ENCODE measurements around the gene TRAF2. TPM values are rescaled to one million over a fixed set of nuclear protein-coding genes. Genes with fewer than 3 reads are reported as not detected.

Gene TRAF2
- total and polyA plus RNA-seq, 9 of the 15 experiments (the other 6 are each of a cell fraction or from before 2014, with no cell fraction given), result 0.24 to 45.2 (median 18.0) TPM

- H3K27me3 ChIP-seq (ENCODE audit: control insufficient read depth in 2 of 2, insufficient read depth in 2 of 2, low read length in 2 of 2), result no peaks in the 10 kb centered on the region
- no peak overlapping the region for H3K4me2 ChIP-seq (ENCODE audit: insufficient read depth, low read length)
- peaks cover 16% of the 10 kb centered on the region for H3K79me2 ChIP-seq (ENCODE audit: control insufficient read depth, insufficient read depth, low read length)
- in situ Hi-C loops (cut with MboI), result no loop called here
- WGBS (ENCODE audit: insufficient coverage, low coverage, missing lambda C conversion rate), result 97% methylated on average over 28 of the region's 88 CpGs
- TF ChIP-seq ZNF518B (CRISPR knock-in tag; IDR thresholded peaks at IDR 0.05), result no peak
- no peak for TF ChIP-seq AFF1 (IDR thresholded peaks at IDR 0.05; ENCODE audit: low read depth in 1 of 2, partially characterized antibody in 2 of 2)
- TF ChIP-seq MEF2A (IDR thresholded peaks at IDR 0.05; ENCODE audit: control insufficient read depth, low read depth, low read length), result no peak
- TF ChIP-seq CBX1 (IDR thresholded peaks at IDR 0.05; ENCODE audit: low read depth), result no peak
- no peak for TF ChIP-seq EHMT2 (IDR thresholded peaks at IDR 0.05)
- peak; percentile 21 for TF ChIP-seq RBM22 (IDR thresholded peaks at IDR 0.05; ENCODE audit: low read depth, low read length, poor library complexity, severe bottlenecking)
- H3K27ac ChIP-seq (ENCODE audit: extremely low read depth, low read depth, low read length), result no peak overlapping the region
- no peak overlapping the region for H3K4me3 ChIP-seq
- H3K9me1 ChIP-seq (ENCODE audit: control insufficient read depth, insufficient read depth, low read length), result no peaks in the 10 kb centered on the region
- ATAC-seq (no peak), DNase-seq (ENCODE audit: extremely low read depth in 1 of 4, low spot score in 3 of 4) (no peak), FAIRE-seq (no peak)
- ChIA-PET CTCF (ENCODE audit: low intra/inter-chr PET ratio) (no interaction called here), POLR2A (no interaction called here)
- no peak overlapping the region for H3K9ac ChIP-seq (ENCODE audit: insufficient read depth in 1 of 2, low read depth in 2 of 2, low read length in 2 of 2)
- H3K9me3 ChIP-seq (replicated peaks; ENCODE audit: control insufficient read depth, insufficient read depth, low read depth, low read length), result no peaks in the 10 kb centered on the region
- no TSS peak for BruUV-seq (replicated peaks)
- peaks cover 15% of the 10 kb centered on the region for H4K20me1 ChIP-seq (replicated peaks; ENCODE audit: control insufficient read depth, insufficient read depth, low read length)
- H2AFZ ChIP-seq (ENCODE audit: low read depth, low read length), result no peak overlapping the region
- intact Hi-C loops (cut with micrococcal nuclease), result loop anchor here (5.0 kb wide), 1 partner anchor 97 kb away; the partner anchor contains the start of gene FBXW5
- peaks cover 10% of the 10 kb centered on the region; the same call in 2 of the 3 replicates for H3K36me3 ChIP-seq (ENCODE audit: control insufficient read depth, insufficient read depth, low read length)
- H3K4me1 ChIP-seq (replicated peaks in 1 of 2; ENCODE audit: control insufficient read depth in 2 of 2, insufficient read depth in 2 of 2, low read length in 2 of 2), result peaks cover 10 to 85% of the 10 kb centered on the region in 2 experiments
Observed at GRCh38 chr9:136844761-136845464, 41.4 kb upstream of the TRAF2 start.
